ENCODE results near the gene FUT8.

FUT8 gene

GRCh38 chr14:65720743-65721142 lies 308.2 kb downstream of the FUT8 start:
- H3K27me3 ChIP-seq (ENCODE audit: control insufficient read depth, insufficient read depth, low read length): no peaks in the 10 kb centered on the region

GRCh38 chr14:65723348-65723747 lies 310.8 kb downstream of the FUT8 start:
- Histone ChIP-seq H3K9ac (ENCODE audit: low read depth, low read length) (no peak overlapping the region), H3K9me3 (replicated peaks; ENCODE audit: low read length) (no peaks in the 10 kb centered on the region), H3K27me3 (ENCODE audit: control insufficient read depth, insufficient read depth, low read length) (no peaks in the 10 kb centered on the region), H3K36me3 (ENCODE audit: insufficient read depth, low read length) (no peaks in the 10 kb centered on the region), H3K4me1 (ENCODE audit: control insufficient read depth, insufficient read depth, low read length) (no peaks in the 10 kb centered on the region), H3K4me3 (ENCODE audit: low read length) (no peak overlapping the region), H3K4me2 (ENCODE audit: low read length) (no peak overlapping the region)

More at GRCh38 chr14:65720743-65721142, 308.2 kb downstream of the FUT8 start:
- no peak overlapping the region for H3K9ac ChIP-seq (ENCODE audit: low read depth, low read length)
- H3K9me3 ChIP-seq (replicated peaks; ENCODE audit: low read length): no peaks in the 10 kb centered on the region
- no peaks in the 10 kb centered on the region for H3K36me3 ChIP-seq (ENCODE audit: insufficient read depth, low read length)
- H3K4me3 ChIP-seq (ENCODE audit: low read length): no peak overlapping the region
- H3K4me2 ChIP-seq (ENCODE audit: low read length): no peak overlapping the region
- no peaks in the 10 kb centered on the region for H3K4me1 ChIP-seq (ENCODE audit: control insufficient read depth, insufficient read depth, low read length)

GRCh38 chr14:65728604-65729003 lies 316.1 kb downstream of the FUT8 start:
- H3K9ac ChIP-seq (ENCODE audit: low read depth, low read length): no peak overlapping the region

GRCh38 chr14:65729566-65729965 lies 317.0 kb downstream of the FUT8 start:
- H3K9me3 ChIP-seq (replicated peaks; ENCODE audit: low read length): no peaks in the 10 kb centered on the region
- no peak overlapping the region for H3K9ac ChIP-seq (ENCODE audit: low read depth, low read length)
- H3K27me3 ChIP-seq (ENCODE audit: control insufficient read depth, insufficient read depth, low read length): no peaks in the 10 kb centered on the region
- H3K4me1 ChIP-seq (ENCODE audit: control insufficient read depth, insufficient read depth, low read length): no peaks in the 10 kb centered on the region
- H3K36me3 ChIP-seq (ENCODE audit: insufficient read depth, low read length): no peaks in the 10 kb centered on the region
- H3K4me3 ChIP-seq (ENCODE audit: low read length): no peak overlapping the region
- H3K4me2 ChIP-seq (ENCODE audit: low read length): no peak overlapping the region

More at GRCh38 chr14:65728604-65729003, 316.1 kb downstream of the FUT8 start:
- Histone ChIP-seq H3K4me1 (ENCODE audit: control insufficient read depth, insufficient read depth, low read length) (no peaks in the 10 kb centered on the region), H3K9me3 (replicated peaks; ENCODE audit: low read length) (no peaks in the 10 kb centered on the region), H3K4me2 (ENCODE audit: low read length) (no peak overlapping the region), H3K4me3 (ENCODE audit: low read length) (no peak overlapping the region), H3K27me3 (ENCODE audit: control insufficient read depth, insufficient read depth, low read length) (no peaks in the 10 kb centered on the region), H3K36me3 (ENCODE audit: insufficient read depth, low read length) (no peaks in the 10 kb centered on the region)

DNA sequence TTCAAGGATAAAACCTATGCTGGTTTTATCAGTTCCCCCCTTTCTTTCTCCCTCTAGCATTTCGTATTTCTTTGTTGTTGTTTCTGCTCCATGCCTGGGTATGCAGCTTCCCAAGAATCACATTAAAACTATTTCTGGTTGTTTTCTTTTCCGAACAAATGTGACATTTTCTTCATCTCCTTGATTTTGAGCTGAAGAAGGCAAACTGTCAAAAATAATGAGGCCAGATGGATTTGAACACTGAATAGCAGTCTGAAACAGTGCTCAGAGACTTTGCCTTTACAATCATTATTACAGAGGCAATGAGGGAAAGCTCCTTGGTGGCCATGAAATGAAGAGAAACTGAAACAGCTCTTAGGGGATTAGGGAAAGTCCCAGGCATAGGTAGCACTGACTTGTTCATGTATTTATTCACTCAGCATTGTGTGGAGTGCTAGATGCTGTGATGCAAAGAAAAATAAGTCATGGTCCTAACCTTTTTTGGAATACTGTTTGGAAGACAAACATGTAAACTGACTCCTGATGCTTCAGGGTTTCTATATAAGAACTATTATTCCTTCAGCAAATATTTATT lies 319.5 kb downstream of the FUT8 start:
- Histone ChIP-seq H3K27me3 (ENCODE audit: control insufficient read depth, insufficient read depth, low read length) (no peaks in the 10 kb centered on the region), H3K36me3 (ENCODE audit: insufficient read depth, low read length) (no peaks in the 10 kb centered on the region), H3K4me3 (ENCODE audit: low read length) (no peak overlapping the region), H3K4me1 (ENCODE audit: control insufficient read depth, insufficient read depth, low read length) (no peaks in the 10 kb centered on the region), H3K4me2 (ENCODE audit: low read length) (no peak overlapping the region), H3K9ac (ENCODE audit: low read depth, low read length) (no peak overlapping the region), H3K9me3 (replicated peaks; ENCODE audit: low read length) (no peaks in the 10 kb centered on the region)

GRCh38 chr14:65738339-65738738 lies 325.8 kb downstream of the FUT8 start:
- no peak overlapping the region for H3K4me3 ChIP-seq (ENCODE audit: low read length)
- no peak overlapping the region for H3K9ac ChIP-seq (ENCODE audit: low read depth, low read length)
- no peak overlapping the region for H3K4me2 ChIP-seq (ENCODE audit: low read length)
- H3K27me3 ChIP-seq (ENCODE audit: control insufficient read depth, insufficient read depth, low read length): no peaks in the 10 kb centered on the region
- H3K4me1 ChIP-seq (ENCODE audit: control insufficient read depth, insufficient read depth, low read length): no peaks in the 10 kb centered on the region
- no peaks in the 10 kb centered on the region for H3K9me3 ChIP-seq (replicated peaks; ENCODE audit: low read length)
- H3K36me3 ChIP-seq (ENCODE audit: insufficient read depth, low read length): no peaks in the 10 kb centered on the region

DNA sequence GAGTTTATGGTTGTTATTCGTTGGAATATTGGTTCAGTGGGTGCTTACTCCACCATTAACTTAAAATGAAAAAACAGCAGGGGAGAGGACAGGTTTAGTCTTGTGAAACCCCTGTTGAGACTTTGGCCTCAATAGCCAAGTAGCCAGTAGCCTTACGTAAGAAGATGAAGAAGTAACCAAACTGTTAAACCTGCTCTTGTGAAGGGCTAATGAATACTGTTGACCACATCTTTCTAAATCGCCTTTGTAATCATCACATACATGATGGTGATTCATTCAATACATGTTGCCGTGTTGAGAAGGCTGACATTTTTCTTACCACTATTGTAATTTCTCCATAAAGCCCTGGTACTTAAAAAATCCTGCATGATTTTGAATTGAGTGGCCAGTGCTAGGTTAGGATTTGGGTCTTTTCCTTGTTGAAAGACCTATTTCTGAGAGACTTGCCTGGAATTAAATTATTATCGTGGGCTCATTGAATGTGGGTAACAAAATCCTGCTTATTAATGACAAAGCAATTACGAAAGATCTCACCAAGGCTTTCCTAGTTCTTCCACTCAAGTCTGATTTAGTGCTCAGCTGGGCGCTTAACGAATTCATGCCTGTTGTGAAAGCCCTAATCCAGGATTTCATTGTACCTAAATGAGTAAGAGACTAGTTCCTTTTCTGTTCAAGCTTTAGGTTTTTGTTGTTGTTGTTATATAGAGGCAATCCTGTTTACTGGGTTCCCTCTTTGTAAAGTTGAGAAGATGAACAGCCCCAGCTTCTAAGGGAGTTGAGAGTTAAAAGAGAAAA lies 333.1 kb downstream of the FUT8 start:
- Histone ChIP-seq H3K4me1 (ENCODE audit: control insufficient read depth, insufficient read depth, low read length) (no peaks in the 10 kb centered on the region), H3K4me3 (ENCODE audit: low read length) (no peak overlapping the region), H3K9ac (ENCODE audit: low read depth, low read length) (no peak overlapping the region), H3K4me2 (ENCODE audit: low read length) (no peak overlapping the region), H3K9me3 (replicated peaks; ENCODE audit: low read length) (no peaks in the 10 kb centered on the region), H3K27me3 (ENCODE audit: control insufficient read depth, insufficient read depth, low read length) (no peaks in the 10 kb centered on the region), H3K36me3 (ENCODE audit: insufficient read depth, low read length) (no peaks in the 10 kb centered on the region)

GRCh38 chr14:65748796-65749195 lies 336.3 kb downstream of the FUT8 start:
- Histone ChIP-seq H3K9ac (ENCODE audit: low read depth, low read length) (no peak overlapping the region), H3K4me2 (ENCODE audit: low read length) (no peak overlapping the region), H3K4me1 (ENCODE audit: control insufficient read depth, insufficient read depth, low read length) (no peaks in the 10 kb centered on the region), H3K9me3 (replicated peaks; ENCODE audit: low read length) (no peaks in the 10 kb centered on the region), H3K4me3 (ENCODE audit: low read length) (no peak overlapping the region), H3K27me3 (ENCODE audit: control insufficient read depth, insufficient read depth, low read length) (no peaks in the 10 kb centered on the region), H3K36me3 (ENCODE audit: insufficient read depth, low read length) (no peaks in the 10 kb centered on the region)

DNA sequence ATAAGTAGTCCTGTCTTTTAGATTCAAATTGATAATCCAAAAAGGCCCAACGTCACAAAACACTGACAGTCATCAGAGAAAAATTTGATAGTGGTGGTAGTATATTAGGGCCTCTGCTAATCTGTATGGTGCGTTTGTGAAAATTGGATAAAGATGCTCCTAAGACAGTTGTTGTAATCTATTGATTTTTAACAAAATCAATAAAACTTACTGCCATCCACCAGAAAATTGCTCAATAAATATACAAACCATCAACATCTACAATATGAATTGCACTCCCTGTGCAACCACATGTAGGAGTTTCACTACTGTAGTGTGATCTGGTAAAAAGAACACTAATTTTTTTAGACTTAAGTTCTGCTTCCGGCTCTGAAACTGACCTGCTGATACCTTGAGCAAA lies 336.8 kb downstream of the FUT8 start:
- no peaks in the 10 kb centered on the region for H3K27me3 ChIP-seq (ENCODE audit: control insufficient read depth, insufficient read depth, low read length)
- H3K36me3 ChIP-seq (ENCODE audit: insufficient read depth, low read length): no peaks in the 10 kb centered on the region
- H3K4me1 ChIP-seq (ENCODE audit: control insufficient read depth, insufficient read depth, low read length): no peaks in the 10 kb centered on the region
- no peaks in the 10 kb centered on the region for H3K9me3 ChIP-seq (replicated peaks; ENCODE audit: low read length)
- no peak overlapping the region for H3K4me3 ChIP-seq (ENCODE audit: low read length)
- no peak overlapping the region for H3K4me2 ChIP-seq (ENCODE audit: low read length)
- no peak overlapping the region for H3K9ac ChIP-seq (ENCODE audit: low read depth, low read length)

- no peaks in the 10 kb centered on the region for H3K36me3 ChIP-seq (ENCODE audit: insufficient read depth, low read length)
- H3K4me3 ChIP-seq (ENCODE audit: low read length): no peak overlapping the region
- no peak overlapping the region for H3K9ac ChIP-seq (ENCODE audit: low read depth, low read length)
- H3K4me2 ChIP-seq (ENCODE audit: low read length): no peak overlapping the region
- no peaks in the 10 kb centered on the region for H3K4me1 ChIP-seq (ENCODE audit: control insufficient read depth, insufficient read depth, low read length)
- no peaks in the 10 kb centered on the region for H3K9me3 ChIP-seq (replicated peaks; ENCODE audit: low read length)
- H3K27me3 ChIP-seq (ENCODE audit: control insufficient read depth, insufficient read depth, low read length): no peaks in the 10 kb centered on the region
Measured at GRCh38 chr14:65750906-65751305, 338.4 kb downstream of the FUT8 start.

GRCh38 chr14:65751510-65751909 lies 339.0 kb downstream of the FUT8 start:
- no peaks in the 10 kb centered on the region for H3K27me3 ChIP-seq (ENCODE audit: control insufficient read depth, insufficient read depth, low read length)
- H3K4me2 ChIP-seq (ENCODE audit: low read length): no peak overlapping the region
- no peaks in the 10 kb centered on the region for H3K4me1 ChIP-seq (ENCODE audit: control insufficient read depth, insufficient read depth, low read length)
- H3K4me3 ChIP-seq (ENCODE audit: low read length): no peak overlapping the region
- H3K9me3 ChIP-seq (replicated peaks; ENCODE audit: low read length): no peaks in the 10 kb centered on the region
- no peak overlapping the region for H3K9ac ChIP-seq (ENCODE audit: low read depth, low read length)
- H3K36me3 ChIP-seq (ENCODE audit: insufficient read depth, low read length): no peaks in the 10 kb centered on the region

DNA sequence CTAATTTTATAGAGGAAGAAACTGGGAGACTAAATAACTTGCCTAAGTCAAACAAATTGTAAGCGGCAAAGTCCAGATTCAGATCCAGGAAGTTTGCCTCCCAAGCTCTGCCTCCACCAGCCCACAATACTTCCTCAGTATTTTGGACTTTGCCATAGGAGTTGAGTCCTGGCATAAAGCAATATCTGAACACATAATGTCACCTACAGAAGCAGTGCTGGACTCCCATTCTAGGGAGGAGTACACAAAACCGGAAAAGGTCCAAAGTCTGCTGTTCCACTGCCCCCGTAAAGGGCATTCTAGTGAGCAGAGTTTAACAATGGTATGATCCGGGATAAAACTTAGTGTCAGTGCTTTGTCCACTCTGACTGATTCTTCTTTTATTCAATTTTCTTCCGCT lies 340.5 kb downstream of the FUT8 start:
- H3K27me3 ChIP-seq (ENCODE audit: control insufficient read depth, insufficient read depth, low read length): no peaks in the 10 kb centered on the region
- no peaks in the 10 kb centered on the region for H3K36me3 ChIP-seq (ENCODE audit: insufficient read depth, low read length)
- no peaks in the 10 kb centered on the region for H3K9me3 ChIP-seq (replicated peaks; ENCODE audit: low read length)
- H3K4me2 ChIP-seq (ENCODE audit: low read length): no peak overlapping the region
- H3K4me1 ChIP-seq (ENCODE audit: control insufficient read depth, insufficient read depth, low read length): no peaks in the 10 kb centered on the region
- H3K4me3 ChIP-seq (ENCODE audit: low read length): no peak overlapping the region
- H3K9ac ChIP-seq (ENCODE audit: low read depth, low read length): no peak overlapping the region

Measured in skeletal muscle satellite cell (primary cell).